Measurements from ENCODE around the gene NKIRAS2. TPM values are rescaled to one million over a fixed set of nuclear protein-coding genes. Genes with fewer than 3 reads are reported as not detected.

The NKIRAS2 gene
- total and polyA plus RNA-seq, 2 of the 13 experiments (the other 11 are each of a cell fraction or from before 2014, with no cell fraction given): 27.9 to 42.0 TPM

GRCh38 chr17:42019509-42020404 lies at the start of gene NKIRAS2 (continued):
- 0 out of 2 replicates have a peak, but pooled peaks have one; percentile 30 for TF ChIP-seq SNAI1 (CRISPR knock-in tag; IDR thresholded peaks at IDR 0.05; ENCODE audit: borderline replicate concordance)
- peak; percentile 29; the same call in 1 of the 2 replicates for TF ChIP-seq ZNF572 (CRISPR knock-in tag; IDR thresholded peaks at IDR 0.05)
- no peak for TF ChIP-seq ZNF678 (CRISPR knock-in tag; IDR thresholded peaks at IDR 0.05)
- TF ChIP-seq TCF12 (IDR thresholded peaks at IDR 0.05): no peak
- TF ChIP-seq TCF12 (CRISPR knock-in tag; IDR thresholded peaks at IDR 0.05): peak; percentile 85; the same call in 1 of the 2 replicates
- peak; percentile 88 for TF ChIP-seq GMEB1 (CRISPR knock-in tag; IDR thresholded peaks at IDR 0.05; ENCODE audit: borderline replicate concordance)
- TF ChIP-seq SALL2 (CRISPR knock-in tag; IDR thresholded peaks at IDR 0.05): 0 out of 2 replicates have a peak, but pooled peaks have one; percentile 58
- TF ChIP-seq BCL6 (CRISPR knock-in tag; IDR thresholded peaks at IDR 0.05): peak; percentile 76
- no peak for TF ChIP-seq KDM6A (CRISPR knock-in tag; IDR thresholded peaks at IDR 0.05; ENCODE audit: low read depth)
- peak; percentile 91 for TF ChIP-seq PTBP1 (IDR thresholded peaks at IDR 0.05; ENCODE audit: low read depth, low read length, poor library complexity, severe bottlenecking)
- no peak for TF ChIP-seq ZNF343 (CRISPR knock-in tag; IDR thresholded peaks at IDR 0.05)
- peak; percentile 95; the same call in 1 of the 2 replicates for TF ChIP-seq IKZF5 (CRISPR knock-in tag; IDR thresholded peaks at IDR 0.05)
- peak; percentile 89; the same call in 1 of the 2 replicates for TF ChIP-seq ARID4A (CRISPR knock-in tag; IDR thresholded peaks at IDR 0.05; ENCODE audit: borderline replicate concordance)
- TF ChIP-seq ZNF570 (CRISPR knock-in tag; IDR thresholded peaks at IDR 0.05; ENCODE audit: borderline replicate concordance): no peak
- peak; percentile 98 for TF ChIP-seq PHF20 (CRISPR knock-in tag; IDR thresholded peaks at IDR 0.05)
- no peak for TF ChIP-seq ZNF562 (CRISPR knock-in tag; IDR thresholded peaks at IDR 0.05; ENCODE audit: borderline replicate concordance)
- no peak for TF ChIP-seq ZNF597 (CRISPR knock-in tag; IDR thresholded peaks at IDR 0.05)
- TF ChIP-seq ZNF350 (CRISPR knock-in tag; IDR thresholded peaks at IDR 0.05; ENCODE audit: borderline replicate concordance, low read depth): peak; percentile 90; the same call in 1 of the 2 replicates

All from HepG2 (cell line).